MM.1S (cell line): Measurements from ENCODE around the gene SCMH1.

Experiments used
- DNase-seq: peaks from one replicate; pipeline ENCODE4 v3.0.0-alpha.2; 2015
- H2AFZ ChIP-seq: fragments of 300-600 bp; sonication (generic); 2 replicates; pipeline ENCODE4 v1.6.0; 2016; ENCODE audit warnings: antibody characterized with exemption, low read length
- H3F3A ChIP-seq: fragments of 300-600 bp; sonication (generic); 2 replicates; pipeline ENCODE4 v1.6.1; 2016; ENCODE audit warnings: mild to moderate bottlenecking, antibody characterized with exemption, low read length, moderate library complexity, mixed read lengths; ENCODE audit not compliant: insufficient read depth
- H3K27ac ChIP-seq: fragments of 300-600 bp; sonication (generic); 2 replicates; pipeline ENCODE4 v1.5.1; 2016; ENCODE audit warnings: mild to moderate bottlenecking, low read length
- H3K27me3 ChIP-seq: fragments of 300-600 bp; sonication (generic); replicated peaks from 2 replicates; pipeline ENCODE4 v1.6.0; 2016; ENCODE audit warnings: low read length; ENCODE audit not compliant: insufficient read depth
- H3K36me3 ChIP-seq: fragments of 300-600 bp; sonication (generic); replicated peaks from 2 replicates; pipeline ENCODE4 v1.6.1; 2016; ENCODE audit warnings: mild to moderate bottlenecking, low read length, mixed read lengths; ENCODE audit not compliant: insufficient read depth
- H3K4me1 ChIP-seq: fragments of 300-600 bp; sonication (generic); 2 replicates; pipeline ENCODE4 v1.6.1; 2016; ENCODE audit warnings: low read length, mixed read lengths
- H3K4me2 ChIP-seq: fragments of 300-600 bp; sonication (generic); 2 replicates; pipeline ENCODE4 v1.6.0; 2016; ENCODE audit warnings: low read depth, low read length
- H3K4me3 ChIP-seq: fragments of 300-600 bp; sonication (generic); 2 replicates; pipeline ENCODE4 v1.5.1; 2016; ENCODE audit warnings: low read length, mixed read lengths
- H3K79me2 ChIP-seq: fragments of 300-600 bp; sonication (generic); 2 replicates; pipeline ENCODE4 v1.6.1; 2016; ENCODE audit warnings: mixed run types, low read length, mixed read lengths
- H3K9ac ChIP-seq: fragments of 300-600 bp; sonication (generic); 2 replicates; pipeline ENCODE4 v1.6.1; 2016; ENCODE audit warnings: low read length, mixed read lengths
- H3K9me2 ChIP-seq: fragments of 300-600 bp; sonication (generic); replicated peaks from 2 replicates; pipeline ENCODE4 v1.6.1; 2016; ENCODE audit warnings: mild to moderate bottlenecking, low read length, mixed read lengths; ENCODE audit not compliant: insufficient read depth
- H3K9me3 ChIP-seq: fragments of 300-600 bp; sonication (generic); replicated peaks from 2 replicates; pipeline ENCODE4 v1.6.1; 2016; ENCODE audit warnings: mild to moderate bottlenecking, low read length, mixed read lengths; ENCODE audit not compliant: insufficient read depth
- H4K20me1 ChIP-seq: fragments of 300-600 bp; sonication (generic); 2 replicates; pipeline ENCODE4 v1.6.1; 2016; ENCODE audit warnings: mild to moderate bottlenecking, low read length, moderate library complexity, mixed read lengths; ENCODE audit not compliant: insufficient read depth
- CTCF ChIP-seq: fragments of 300-600 bp; sonication (generic); IDR thresholded peaks from 2 replicates; pipeline ENCODE4 v1.5.1; 2016; ENCODE audit warnings: antibody characterized with exemption, low read length, mixed read lengths
- EZH2 ChIP-seq: fragments of 300-600 bp; sonication (generic); optimal IDR thresholded peaks from 2 replicates; pipeline ENCODE3; 2017; ENCODE audit warnings: low read depth, mild to moderate bottlenecking, antibody characterized with exemption, low read length, mixed read lengths
- EZH2phosphoT487 ChIP-seq: fragments of 300-600 bp; sonication (generic); IDR thresholded peaks from 2 replicates; pipeline ENCODE4 v1.6.1; 2018; ENCODE audit warnings: antibody characterized with exemption, low read length

SCMH1 gene

GRCh38 chr1:41162441-41162840, 79.7 kb downstream of the SCMH1 start:
- Histone ChIP-seq H3K9ac (no peak overlapping the region), H3F3A (0 out of 2 replicates have a peak, but pooled peaks cover 4% of the 10 kb centered on the region), H3K27me3 (no peaks in the 10 kb centered on the region), H2AFZ (no peak overlapping the region), H3K4me3 (no peak overlapping the region), H4K20me1 (no peaks in the 10 kb centered on the region), H3K4me2 (no peak overlapping the region), H3K4me1 (peaks cover 8% of the 10 kb centered on the region; the same call in 1 of the 2 replicates), H3K9me2 (no peaks in the 10 kb centered on the region), H3K79me2 (no peaks in the 10 kb centered on the region), H3K27ac (no peak overlapping the region), H3K9me3 (no peaks in the 10 kb centered on the region), H3K36me3 (no peaks in the 10 kb centered on the region)
- DNase-seq = no peak
- TF ChIP-seq EZH2phosphoT487 (no peak), CTCF (no peak), EZH2 (no peak)

- Histone ChIP-seq H2AFZ (no peak overlapping the region), H3K4me3 (no peak overlapping the region), H3K36me3 (no peaks in the 10 kb centered on the region), H4K20me1 (no peaks in the 10 kb centered on the region), H3F3A (0 out of 2 replicates have a peak, but pooled peaks cover 4% of the 10 kb centered on the region), H3K79me2 (no peaks in the 10 kb centered on the region), H3K9ac (no peak overlapping the region), H3K4me1 (peaks cover 8% of the 10 kb centered on the region; the same call in 1 of the 2 replicates), H3K27me3 (no peaks in the 10 kb centered on the region), H3K27ac (no peak overlapping the region), H3K4me2 (no peak overlapping the region), H3K9me3 (no peaks in the 10 kb centered on the region), H3K9me2 (no peaks in the 10 kb centered on the region)
- no peak for DNase-seq
- TF ChIP-seq EZH2phosphoT487 = no peak
- TF ChIP-seq EZH2 = no peak
- TF ChIP-seq CTCF = no peak
Measured at GRCh38 chr1:41161846-41162245, 80.3 kb downstream of the SCMH1 start.

- no peak overlapping the region for H2AFZ ChIP-seq
- no peak overlapping the region for H3K9ac ChIP-seq
- no peaks in the 10 kb centered on the region for H3K9me2 ChIP-seq
- no peaks in the 10 kb centered on the region for H3K27me3 ChIP-seq
- H3F3A ChIP-seq = no peaks in the 10 kb centered on the region
- TF ChIP-seq EZH2phosphoT487 = no peak
- no peak for TF ChIP-seq CTCF
- no peak for TF ChIP-seq EZH2
- H4K20me1 ChIP-seq = no peaks in the 10 kb centered on the region
- H3K9me3 ChIP-seq = no peaks in the 10 kb centered on the region
- H3K36me3 ChIP-seq = no peaks in the 10 kb centered on the region
- no peak overlapping the region for H3K27ac ChIP-seq
- H3K4me1 ChIP-seq = peaks cover 1% of the 10 kb centered on the region; the same call in 1 of the 2 replicates
- no peak overlapping the region for H3K4me2 ChIP-seq
- no peaks in the 10 kb centered on the region for H3K79me2 ChIP-seq
- no peak overlapping the region for H3K4me3 ChIP-seq
- DNase-seq = no peak
Measured at GRCh38 chr1:41160498-41161110, 81.5 kb downstream of the SCMH1 start.
